Measurements from ENCODE around the gene NCOA1. TPM values are rescaled to one million over a fixed set of nuclear protein-coding genes. Genes with fewer than 3 reads are reported as not detected.

Gene NCOA1
- polyA plus RNA-seq, 1 donor (not counting 4 experiments of a cell fraction or from before 2014, with no cell fraction given): 5.0 TPM

DNA sequence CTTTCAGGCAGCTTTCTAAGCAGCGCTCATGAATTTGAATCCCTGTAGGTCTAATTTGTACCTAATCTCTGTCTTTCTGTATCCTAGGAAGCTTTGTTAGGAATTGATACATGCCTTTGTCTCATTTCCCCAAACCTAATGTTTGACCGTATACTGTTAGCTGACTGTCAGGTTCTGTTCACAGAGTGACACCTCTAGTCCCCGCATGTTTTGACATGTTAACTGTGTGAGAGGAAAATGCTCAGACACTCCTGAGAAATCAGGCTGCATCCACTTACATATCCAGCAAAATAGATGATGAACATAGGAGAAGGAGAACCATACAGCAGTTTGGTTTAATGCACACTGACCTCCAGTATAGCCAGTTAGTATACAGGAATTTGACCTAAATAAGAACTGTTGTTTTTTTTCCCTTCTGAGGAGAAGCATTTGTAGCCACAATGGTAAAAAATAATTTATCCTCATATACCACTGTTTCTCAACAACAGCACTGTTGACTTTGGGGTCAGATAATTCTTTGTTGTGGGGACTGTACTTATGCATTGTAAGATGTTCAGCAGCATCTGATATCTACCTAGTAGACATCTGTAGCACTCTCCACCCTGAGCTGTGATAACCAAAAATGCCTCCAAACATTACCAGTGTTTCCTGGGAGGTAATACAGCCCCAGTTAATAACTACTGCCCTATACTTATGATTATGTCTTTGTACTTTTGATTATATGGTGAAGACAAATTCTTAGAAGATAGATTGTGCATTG lies 130.9 kb downstream of the NCOA1 start:
- Histone ChIP-seq H3K36me3 (ENCODE audit: control insufficient read depth in 2 of 2, extremely low read depth in 1 of 2, insufficient read depth in 2 of 2, low read length in 2 of 2) (no peaks in the 10 kb centered on the region), H4K20me1 (ENCODE audit: control insufficient read depth, extremely low read depth, insufficient read depth, low read length) (no peaks in the 10 kb centered on the region), H3K9me3 (ENCODE audit: control insufficient read depth, low read depth, low read length) (no peaks in the 10 kb centered on the region), H3K27ac (ENCODE audit: control insufficient read depth, insufficient read depth, low read length) (no peak overlapping the region), H3K4me3 (ENCODE audit: control insufficient read depth in 2 of 3, extremely low read depth in 1 of 3, insufficient read depth in 2 of 3, low read depth in 1 of 3, low read length in 3 of 3) (no peak overlapping the region), H3K9ac (ENCODE audit: control insufficient read depth, extremely low read depth, insufficient read depth, low read length) (no peak overlapping the region), H3K4me2 (ENCODE audit: control insufficient read depth, extremely low read depth, insufficient read depth, low read depth, low read length) (peak overlapping the region; percentile 9), H3K79me2 (ENCODE audit: control insufficient read depth, insufficient read depth, low read length) (no peaks in the 10 kb centered on the region), H3K4me1 (ENCODE audit: control insufficient read depth, extremely low read depth, insufficient read depth, low read length) (peaks cover 10% of the 10 kb centered on the region), H3K27me3 (ENCODE audit: control insufficient read depth, extremely low read depth, insufficient read depth, low read length) (no peaks in the 10 kb centered on the region), H3K9me1 (ENCODE audit: control insufficient read depth, extremely low read depth, insufficient read depth, low read length) (no peaks in the 10 kb centered on the region), H2AFZ (ENCODE audit: control insufficient read depth, low read length) (no peak overlapping the region)
- dilution Hi-C loops (cut with MboI; ENCODE audit: extremely low pct_ligation_motif_present, low sequenced_read_pairs): no loop called here
- DNase-seq (ENCODE audit: low read depth, low spot score) (no peak), FAIRE-seq (peak; percentile 71)
- no peak for TF ChIP-seq EZH2 (IDR thresholded peaks at IDR 0.05; ENCODE audit: low read length)
- TF ChIP-seq, protein P1, sequence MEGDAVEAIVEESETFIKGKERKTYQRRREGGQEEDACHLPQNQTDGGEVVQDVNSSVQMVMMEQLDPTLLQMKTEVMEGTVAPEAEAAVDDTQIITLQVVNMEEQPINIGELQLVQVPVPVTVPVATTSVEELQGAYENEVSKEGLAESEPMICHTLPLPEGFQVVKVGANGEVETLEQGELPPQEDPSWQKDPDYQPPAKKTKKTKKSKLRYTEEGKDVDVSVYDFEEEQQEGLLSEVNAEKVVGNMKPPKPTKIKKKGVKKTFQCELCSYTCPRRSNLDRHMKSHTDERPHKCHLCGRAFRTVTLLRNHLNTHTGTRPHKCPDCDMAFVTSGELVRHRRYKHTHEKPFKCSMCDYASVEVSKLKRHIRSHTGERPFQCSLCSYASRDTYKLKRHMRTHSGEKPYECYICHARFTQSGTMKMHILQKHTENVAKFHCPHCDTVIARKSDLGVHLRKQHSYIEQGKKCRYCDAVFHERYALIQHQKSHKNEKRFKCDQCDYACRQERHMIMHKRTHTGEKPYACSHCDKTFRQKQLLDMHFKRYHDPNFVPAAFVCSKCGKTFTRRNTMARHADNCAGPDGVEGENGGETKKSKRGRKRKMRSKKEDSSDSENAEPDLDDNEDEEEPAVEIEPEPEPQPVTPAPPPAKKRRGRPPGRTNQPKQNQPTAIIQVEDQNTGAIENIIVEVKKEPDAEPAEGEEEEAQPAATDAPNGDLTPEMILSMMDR (optimal IDR thresholded peaks at IDR 0.05 in 1 of 3, IDR thresholded peaks at IDR 0.05 in 1 of 3, conservative IDR thresholded peaks at IDR 0.05 in 1 of 3; ENCODE audit: extremely low read depth in 1 of 3, insufficient read depth in 2 of 3, low read length in 3 of 3): no peak

DNA sequence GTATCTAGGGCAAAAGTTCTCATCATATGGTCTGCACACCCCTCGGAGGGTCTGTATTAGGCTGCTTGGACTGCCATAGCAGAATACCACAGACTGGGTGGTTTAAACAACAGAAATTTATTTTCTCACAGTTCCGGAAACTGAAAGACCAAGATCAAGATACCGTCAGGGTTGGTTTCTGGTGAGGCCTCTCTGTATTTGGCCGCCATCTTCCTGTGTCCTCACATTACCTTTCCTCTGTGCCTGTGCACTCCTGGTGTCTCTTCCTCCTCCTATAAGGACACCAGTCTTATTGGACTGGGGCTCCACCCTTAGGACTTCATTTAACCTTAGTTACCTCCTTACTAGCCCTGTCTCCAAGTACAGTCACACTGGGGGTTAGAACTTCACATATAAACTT lies 132.5 kb downstream of the NCOA1 start:
- Histone ChIP-seq H3K4me2 (ENCODE audit: control insufficient read depth, extremely low read depth, insufficient read depth, low read depth, low read length) (no peak overlapping the region), H3K4me1 (ENCODE audit: control insufficient read depth, extremely low read depth, insufficient read depth, low read length) (peaks cover 10% of the 10 kb centered on the region), H3K9me1 (ENCODE audit: control insufficient read depth, extremely low read depth, insufficient read depth, low read length) (no peaks in the 10 kb centered on the region), H2AFZ (ENCODE audit: control insufficient read depth, low read length) (no peak overlapping the region), H3K27ac (ENCODE audit: control insufficient read depth, insufficient read depth, low read length) (no peak overlapping the region), H3K9me3 (ENCODE audit: control insufficient read depth, low read depth, low read length) (no peaks in the 10 kb centered on the region), H3K9ac (ENCODE audit: control insufficient read depth, extremely low read depth, insufficient read depth, low read length) (no peak overlapping the region), H3K79me2 (ENCODE audit: control insufficient read depth, insufficient read depth, low read length) (no peaks in the 10 kb centered on the region), H4K20me1 (ENCODE audit: control insufficient read depth, extremely low read depth, insufficient read depth, low read length) (no peaks in the 10 kb centered on the region), H3K36me3 (ENCODE audit: control insufficient read depth in 2 of 2, extremely low read depth in 1 of 2, insufficient read depth in 2 of 2, low read length in 2 of 2) (no peaks in the 10 kb centered on the region), H3K27me3 (ENCODE audit: control insufficient read depth, extremely low read depth, insufficient read depth, low read length) (no peaks in the 10 kb centered on the region), H3K4me3 (ENCODE audit: control insufficient read depth in 2 of 3, extremely low read depth in 1 of 3, insufficient read depth in 2 of 3, low read depth in 1 of 3, low read length in 3 of 3) (no peak overlapping the region)
- dilution Hi-C loops (cut with MboI; ENCODE audit: extremely low pct_ligation_motif_present, low sequenced_read_pairs): no loop called here
- DNase-seq (ENCODE audit: low read depth, low spot score) (no peak), FAIRE-seq (no peak)
- TF ChIP-seq, protein P1 (optimal IDR thresholded peaks at IDR 0.05 in 1 of 3, IDR thresholded peaks at IDR 0.05 in 1 of 3, conservative IDR thresholded peaks at IDR 0.05 in 1 of 3; ENCODE audit: extremely low read depth in 1 of 3, insufficient read depth in 2 of 3, low read length in 3 of 3): no peak
- TF ChIP-seq EZH2 (IDR thresholded peaks at IDR 0.05; ENCODE audit: low read length): no peak

All from keratinocyte (primary cell).